AG04449 (cell line): ENCODE results near the gene EPHA10.
"Not testable (repeated sequence)": the region's sequence is repeated elsewhere in the genome, so short reads cannot be mapped to it uniquely, and the experiment has no call there.

Experiments used
- CTCF ChIA-PET: fragments of 350-600 bp; formaldehyde crosslinking; extraction: SDS; loops from one replicate; lab custom pipeline; 2021; ENCODE audit warnings: antibody characterized with exemption; lab: Yijun Ruan, JAX
- POLR2A ChIA-PET: fragments of 400-600, 350-600 bp; formaldehyde crosslinking; extraction: SDS; loops from one replicate; lab custom pipeline; 2020; ENCODE audit warnings: antibody characterized with exemption, inconsistent platforms; lab: Yijun Ruan, JAX
- DNase-seq: peaks from one replicate; pipeline ENCODE4 v3.0.0-alpha.2; 2010; ENCODE audit warnings: low read depth, low spot score
- H3K4me3 ChIP-seq: 2 replicates; pipeline ENCODE4 v1.5.1; 2011; ENCODE audit warnings: low read depth, mild to moderate bottlenecking, control low read depth, low read length
- CTCF ChIP-seq: IDR thresholded peaks from one replicate; pipeline ENCODE4 v1.5.1; 2011; ENCODE audit warnings: mild to moderate bottlenecking, moderate library complexity, low read length, control low read depth, inconsistent platforms; ENCODE audit not compliant: insufficient read depth; ENCODE audit errors: missing control alignments

Gene EPHA10

GRCh38 chr1:37741130-37741529 lies 23.8 kb downstream of the EPHA10 start:
- no peak for DNase-seq
- POLR2A ChIA-PET = no interaction called here
- TF ChIP-seq CTCF = no peak
- CTCF ChIA-PET = interaction anchor here (0.9 kb wide), 1 partner anchor 138 kb away, joined by 3 read pairs; no protein-coding TSS in a partner anchor
- H3K4me3 ChIP-seq = no peak overlapping the region

- CTCF ChIA-PET = no interaction called here
- H3K4me3 ChIP-seq = no peak overlapping the region
- no peak for DNase-seq
- POLR2A ChIA-PET = no interaction called here
- no peak for TF ChIP-seq CTCF
Measured at GRCh38 chr1:37739222-37739621, 25.7 kb downstream of the EPHA10 start.

GRCh38 chr1:37738619-37739018 lies 26.3 kb downstream of the EPHA10 start:
- DNase-seq, CTCF ChIA-PET, H3K4me3 ChIP-seq, POLR2A ChIA-PET: not testable (repeated sequence)

GRCh38 chr1:37737975-37738374 lies 26.9 kb downstream of the EPHA10 start:
- POLR2A ChIA-PET, DNase-seq, H3K4me3 ChIP-seq, CTCF ChIA-PET: not testable (repeated sequence)

GRCh38 chr1:37734629-37735591 lies 30.0 kb downstream of the EPHA10 start:
- no peak for TF ChIP-seq CTCF
- POLR2A ChIA-PET = no interaction called here
- H3K4me3 ChIP-seq = no peak overlapping the region
- CTCF ChIA-PET = no interaction called here
- DNase-seq = no peak

GRCh38 chr1:37732111-37732780 lies 32.7 kb downstream of the EPHA10 start:
- CTCF ChIA-PET = interaction anchor here (0.9 kb wide), 1 partner anchor 10 kb away, joined by 3 read pairs; no protein-coding TSS in a partner anchor
- H3K4me3 ChIP-seq = no peak overlapping the region
- DNase-seq = no peak
- POLR2A ChIA-PET = no interaction called here
- TF ChIP-seq CTCF = no peak
